ENCODE data around the gene TXNRD3. TPM values are rescaled to one million over a fixed set of nuclear protein-coding genes. Genes with fewer than 3 reads are reported as not detected.

The TXNRD3 gene
- total RNA-seq, 2 experiments from 2014 or later: not detected

DNA sequence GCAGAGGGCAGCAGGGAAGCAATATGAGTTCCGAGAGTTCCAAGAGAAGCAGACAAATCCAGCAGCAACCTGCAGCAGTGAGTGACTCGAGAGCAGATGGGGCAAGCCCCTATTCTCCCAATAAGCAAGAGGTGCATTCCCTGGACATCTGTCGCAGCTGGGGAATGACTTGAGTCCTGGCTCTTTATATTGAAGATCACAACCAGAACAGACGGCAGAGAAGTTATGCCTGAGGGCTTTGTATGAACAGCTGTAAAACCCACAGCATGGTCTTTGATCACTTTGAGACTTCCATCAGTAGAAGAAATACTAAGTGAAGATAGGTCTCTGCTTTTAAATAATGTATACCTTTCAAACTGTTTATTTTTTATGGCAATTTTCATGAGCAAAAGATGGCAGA, 72.6 kb downstream of the TXNRD3 start:
- DNase-seq (ENCODE audit: low spot score): no peak
- CTCF ChIA-PET (ENCODE audit: unreplicated experiment): no interaction called here

DNA sequence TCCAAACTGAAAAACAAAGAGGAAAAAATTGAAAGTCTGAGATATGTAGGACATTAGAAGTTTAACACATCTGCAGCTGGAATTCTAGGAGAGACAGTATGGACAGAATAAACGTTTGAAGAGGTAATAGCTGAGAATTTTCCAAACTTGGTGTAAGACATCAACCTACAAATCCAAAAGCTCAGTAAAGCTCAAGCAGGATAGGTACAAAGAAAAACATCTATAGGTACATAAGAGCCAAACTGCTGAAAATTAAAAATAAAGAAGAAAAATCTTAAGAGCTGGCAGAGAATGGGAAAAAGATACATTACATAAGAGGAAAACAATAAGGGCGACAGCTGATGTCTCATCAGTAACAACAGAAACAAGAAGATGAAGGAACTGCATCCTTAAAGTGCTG, 73.4 kb downstream of the TXNRD3 start:
- Histone ChIP-seq H3K4me3 (ENCODE audit: low read depth, low read length, poor library complexity, severe bottlenecking) (no peak overlapping the region), H2AFZ (ENCODE audit: low read length) (no peak overlapping the region)
- TF ChIP-seq, protein P1, sequence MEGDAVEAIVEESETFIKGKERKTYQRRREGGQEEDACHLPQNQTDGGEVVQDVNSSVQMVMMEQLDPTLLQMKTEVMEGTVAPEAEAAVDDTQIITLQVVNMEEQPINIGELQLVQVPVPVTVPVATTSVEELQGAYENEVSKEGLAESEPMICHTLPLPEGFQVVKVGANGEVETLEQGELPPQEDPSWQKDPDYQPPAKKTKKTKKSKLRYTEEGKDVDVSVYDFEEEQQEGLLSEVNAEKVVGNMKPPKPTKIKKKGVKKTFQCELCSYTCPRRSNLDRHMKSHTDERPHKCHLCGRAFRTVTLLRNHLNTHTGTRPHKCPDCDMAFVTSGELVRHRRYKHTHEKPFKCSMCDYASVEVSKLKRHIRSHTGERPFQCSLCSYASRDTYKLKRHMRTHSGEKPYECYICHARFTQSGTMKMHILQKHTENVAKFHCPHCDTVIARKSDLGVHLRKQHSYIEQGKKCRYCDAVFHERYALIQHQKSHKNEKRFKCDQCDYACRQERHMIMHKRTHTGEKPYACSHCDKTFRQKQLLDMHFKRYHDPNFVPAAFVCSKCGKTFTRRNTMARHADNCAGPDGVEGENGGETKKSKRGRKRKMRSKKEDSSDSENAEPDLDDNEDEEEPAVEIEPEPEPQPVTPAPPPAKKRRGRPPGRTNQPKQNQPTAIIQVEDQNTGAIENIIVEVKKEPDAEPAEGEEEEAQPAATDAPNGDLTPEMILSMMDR (conservative IDR thresholded peaks at IDR 0.05; ENCODE audit: low read length): no peak
- TF ChIP-seq EZH2phosphoT487 (IDR thresholded peaks at IDR 0.05; ENCODE audit: borderline replicate concordance, low read depth, low read length): no peak

More for the DNA sequence above, 72.6 kb downstream of the TXNRD3 start:
- no peaks in the 10 kb centered on the region for H3K9me3 ChIP-seq (ENCODE audit: low read length)
- intact Hi-C loops (cut with micrococcal nuclease; ENCODE audit: unreplicated experiment): no loop called here
- TF ChIP-seq EZH2phosphoT487 (IDR thresholded peaks at IDR 0.05; ENCODE audit: borderline replicate concordance, low read depth, low read length): no peak
- TF ChIP-seq, protein P1 (conservative IDR thresholded peaks at IDR 0.05; ENCODE audit: low read length): no peak
- no TSS peak for BruUV-seq (replicated peaks)
- no peaks in the 10 kb centered on the region for H3K9me2 ChIP-seq (ENCODE audit: insufficient read depth, low read length)
- no peaks in the 10 kb centered on the region for H3K4me1 ChIP-seq (ENCODE audit: insufficient read depth, low read length, poor library complexity, severe bottlenecking)
- POLR2A ChIA-PET: no interaction called here
- no peak overlapping the region for H2AFZ ChIP-seq (ENCODE audit: low read length)
- no peak overlapping the region for H3K27ac ChIP-seq (ENCODE audit: low read depth, low read length, poor library complexity, severe bottlenecking)
- no peaks in the 10 kb centered on the region for H4K20me1 ChIP-seq (ENCODE audit: insufficient read depth, low read length)
- no peaks in the 10 kb centered on the region for H3K36me3 ChIP-seq (ENCODE audit: insufficient read depth, low read length)
- H3K4me2 ChIP-seq (ENCODE audit: low read length): no peak overlapping the region
- no peaks in the 10 kb centered on the region for H3K79me2 ChIP-seq (ENCODE audit: insufficient read depth, low read depth, low read length)
- H3K4me3 ChIP-seq (ENCODE audit: low read depth, low read length, poor library complexity, severe bottlenecking): no peak overlapping the region

DNA sequence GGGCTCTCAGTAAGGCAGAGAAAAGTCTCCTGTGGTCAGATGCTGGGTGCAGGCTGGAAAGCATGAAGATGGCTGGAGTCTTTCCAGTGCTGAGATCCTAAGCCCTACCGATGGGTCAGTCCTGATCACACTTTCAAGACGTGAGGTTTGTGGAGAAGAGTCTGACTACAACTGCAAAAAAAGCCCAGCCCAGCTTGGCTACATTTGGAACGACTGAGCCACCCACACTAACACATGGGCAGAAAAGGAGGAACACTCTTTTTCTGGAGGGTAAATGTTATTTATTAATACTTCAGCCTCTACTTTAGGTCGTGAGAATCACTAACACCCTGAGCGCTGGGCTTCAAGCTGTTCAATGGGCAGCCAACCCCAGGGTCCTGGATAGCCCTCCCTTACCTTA, 74.2 kb downstream of the TXNRD3 start:
- ChIA-PET CTCF (ENCODE audit: unreplicated experiment) (no interaction called here), POLR2A (no interaction called here)
- DNase-seq (ENCODE audit: low spot score): no peak
- BruUV-seq (replicated peaks): no TSS peak
- Histone ChIP-seq H2AFZ (ENCODE audit: low read length) (no peak overlapping the region), H3K4me2 (ENCODE audit: low read length) (no peak overlapping the region), H3K27ac (ENCODE audit: low read depth, low read length, poor library complexity, severe bottlenecking) (no peak overlapping the region), H3K9me2 (ENCODE audit: insufficient read depth, low read length) (no peaks in the 10 kb centered on the region), H3K9me3 (ENCODE audit: low read length) (no peaks in the 10 kb centered on the region), H4K20me1 (ENCODE audit: insufficient read depth, low read length) (no peaks in the 10 kb centered on the region), H3K4me1 (ENCODE audit: insufficient read depth, low read length, poor library complexity, severe bottlenecking) (no peaks in the 10 kb centered on the region), H3K79me2 (ENCODE audit: insufficient read depth, low read depth, low read length) (no peaks in the 10 kb centered on the region), H3K4me3 (ENCODE audit: low read depth, low read length, poor library complexity, severe bottlenecking) (no peak overlapping the region), H3K36me3 (ENCODE audit: insufficient read depth, low read length) (no peaks in the 10 kb centered on the region)
- intact Hi-C loops (cut with micrococcal nuclease; ENCODE audit: unreplicated experiment): no loop called here
- TF ChIP-seq, protein P1 (conservative IDR thresholded peaks at IDR 0.05; ENCODE audit: low read length): no peak
- no peak for TF ChIP-seq EZH2phosphoT487 (IDR thresholded peaks at IDR 0.05; ENCODE audit: borderline replicate concordance, low read depth, low read length)

More for the DNA sequence above, 73.4 kb downstream of the TXNRD3 start:
- Histone ChIP-seq H3K4me2 (ENCODE audit: low read length) (no peak overlapping the region), H3K27ac (ENCODE audit: low read depth, low read length, poor library complexity, severe bottlenecking) (no peak overlapping the region), H3K79me2 (ENCODE audit: insufficient read depth, low read depth, low read length) (no peaks in the 10 kb centered on the region), H4K20me1 (ENCODE audit: insufficient read depth, low read length) (no peaks in the 10 kb centered on the region), H3K9me2 (ENCODE audit: insufficient read depth, low read length) (no peaks in the 10 kb centered on the region), H3K4me1 (ENCODE audit: insufficient read depth, low read length, poor library complexity, severe bottlenecking) (no peaks in the 10 kb centered on the region), H3K36me3 (ENCODE audit: insufficient read depth, low read length) (no peaks in the 10 kb centered on the region), H3K9me3 (ENCODE audit: low read length) (no peaks in the 10 kb centered on the region)
- intact Hi-C loops (cut with micrococcal nuclease; ENCODE audit: unreplicated experiment): no loop called here
- no peak for DNase-seq (ENCODE audit: low spot score)
- BruUV-seq (replicated peaks): no TSS peak
- ChIA-PET POLR2A (no interaction called here), CTCF (ENCODE audit: unreplicated experiment) (no interaction called here)
